GM10266 (cell line): ENCODE results near the gene DNAJB6.

Source experiments
- DNase-seq: peaks from one replicate; pipeline ENCODE4 v3.0.0; 2012; ENCODE audit errors: extremely low spot score
- TF ChIP-seq, protein P1 (sequence below): IDR thresholded peaks from 2 replicates; pipeline ENCODE4 v1.5.1; 2012; ENCODE audit warnings: mild to moderate bottlenecking, low read depth; ENCODE audit not compliant: control insufficient read depth, insufficient read depth; ENCODE audit errors: missing control alignments

Gene DNAJB6

DNA sequence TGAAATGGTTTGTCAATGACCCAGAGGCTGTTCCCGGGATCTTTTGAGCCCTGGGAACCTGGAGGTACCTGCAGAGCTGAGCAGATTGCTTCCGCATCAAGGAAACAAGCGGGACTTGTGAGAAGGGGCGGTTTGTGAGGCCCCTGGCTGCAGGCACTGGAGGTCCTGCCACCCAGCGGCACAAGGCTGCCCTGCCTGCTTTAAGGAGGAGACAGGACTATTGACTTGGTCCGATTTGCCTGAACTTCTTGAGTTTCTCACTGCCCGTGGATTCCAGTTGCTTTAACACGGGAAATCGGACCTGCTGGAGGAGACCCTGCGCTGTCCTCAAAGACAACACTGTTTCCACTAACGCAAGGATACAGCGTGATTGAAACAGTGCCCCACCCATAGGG is 130.1 kb downstream of the DNAJB6 start:
- DNase-seq, result no peak
- TF ChIP-seq, protein P1, sequence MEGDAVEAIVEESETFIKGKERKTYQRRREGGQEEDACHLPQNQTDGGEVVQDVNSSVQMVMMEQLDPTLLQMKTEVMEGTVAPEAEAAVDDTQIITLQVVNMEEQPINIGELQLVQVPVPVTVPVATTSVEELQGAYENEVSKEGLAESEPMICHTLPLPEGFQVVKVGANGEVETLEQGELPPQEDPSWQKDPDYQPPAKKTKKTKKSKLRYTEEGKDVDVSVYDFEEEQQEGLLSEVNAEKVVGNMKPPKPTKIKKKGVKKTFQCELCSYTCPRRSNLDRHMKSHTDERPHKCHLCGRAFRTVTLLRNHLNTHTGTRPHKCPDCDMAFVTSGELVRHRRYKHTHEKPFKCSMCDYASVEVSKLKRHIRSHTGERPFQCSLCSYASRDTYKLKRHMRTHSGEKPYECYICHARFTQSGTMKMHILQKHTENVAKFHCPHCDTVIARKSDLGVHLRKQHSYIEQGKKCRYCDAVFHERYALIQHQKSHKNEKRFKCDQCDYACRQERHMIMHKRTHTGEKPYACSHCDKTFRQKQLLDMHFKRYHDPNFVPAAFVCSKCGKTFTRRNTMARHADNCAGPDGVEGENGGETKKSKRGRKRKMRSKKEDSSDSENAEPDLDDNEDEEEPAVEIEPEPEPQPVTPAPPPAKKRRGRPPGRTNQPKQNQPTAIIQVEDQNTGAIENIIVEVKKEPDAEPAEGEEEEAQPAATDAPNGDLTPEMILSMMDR, result no peak
